Stimulated activated CD8-positive, alpha-beta memory T cell treated with anti-CD3 and anti-CD28 coated beads, Interleukin-12 subunit alpha, Interleukin-12 subunit beta, amount 100 ng/mL, for 1 hour (primary cell): ENCODE results near the gene LYG2.
"Not testable (repeated sequence)": the region's sequence is repeated elsewhere in the genome, so short reads cannot be mapped to it uniquely, and the experiment has no call there.

ENCODE experiments used
- DNase-seq: peaks from one replicate; pipeline ENCODE4 v3.0.0-alpha.2; 2020; ENCODE audit warnings: low read depth

LYG2 gene

GRCh38 chr2:99255491-99256318 is at the start of gene LYG2:
Gene LYG2 (minus strand): TSS chr2:99255666. CDS start chr2:99254260, 1,406 bp downstream.
- no peak for DNase-seq

GRCh38 chr2:99301097-99301496 is 45.6 kb upstream of the LYG2 start, which contains the start of gene LYG1:
Gene LYG1 (minus strand): TSS chr2:99301197. CDS start chr2:99295670, 5,527 bp downstream.
- not testable (repeated sequence) for DNase-seq

DNA sequence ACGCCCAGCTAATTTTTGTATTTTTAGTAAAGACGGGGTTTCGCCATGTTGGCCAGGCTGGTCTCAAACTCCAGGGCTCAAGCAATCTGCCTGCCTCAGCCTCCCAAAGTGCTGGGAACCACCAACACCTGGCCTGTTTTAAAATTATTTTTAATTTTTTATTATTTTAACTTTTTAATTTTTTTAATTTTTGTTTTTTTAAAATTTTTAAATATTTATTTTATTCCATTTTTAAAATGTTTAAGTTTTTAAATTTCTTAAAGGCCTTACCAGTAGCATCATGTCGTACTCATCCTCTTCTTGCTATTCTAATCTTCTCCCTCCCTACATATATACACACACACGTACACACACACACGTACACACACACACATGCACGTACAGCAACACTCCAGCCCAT is 44.1 kb upstream of the LYG2 start:
- DNase-seq: no peak

DNA sequence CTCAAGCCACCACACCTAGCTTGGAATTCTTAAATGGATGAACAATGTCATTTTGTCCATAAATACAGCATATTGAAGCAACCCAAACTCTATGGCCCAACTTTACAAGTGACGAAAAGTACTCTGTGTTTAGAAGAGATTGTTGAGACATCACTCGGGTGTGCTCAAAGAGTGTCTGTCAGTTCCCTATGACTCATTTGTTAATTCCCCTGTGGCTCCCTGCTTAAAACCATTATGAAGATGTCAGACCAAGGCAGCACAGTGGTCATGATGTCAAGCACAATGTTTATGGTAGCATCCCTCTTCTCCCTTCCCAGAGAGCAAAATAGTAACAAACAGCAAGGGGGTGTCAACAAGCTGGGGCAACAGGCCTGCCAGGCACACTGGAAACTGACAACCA is 42.5 kb upstream of the LYG2 start:
- DNase-seq: no peak

DNA sequence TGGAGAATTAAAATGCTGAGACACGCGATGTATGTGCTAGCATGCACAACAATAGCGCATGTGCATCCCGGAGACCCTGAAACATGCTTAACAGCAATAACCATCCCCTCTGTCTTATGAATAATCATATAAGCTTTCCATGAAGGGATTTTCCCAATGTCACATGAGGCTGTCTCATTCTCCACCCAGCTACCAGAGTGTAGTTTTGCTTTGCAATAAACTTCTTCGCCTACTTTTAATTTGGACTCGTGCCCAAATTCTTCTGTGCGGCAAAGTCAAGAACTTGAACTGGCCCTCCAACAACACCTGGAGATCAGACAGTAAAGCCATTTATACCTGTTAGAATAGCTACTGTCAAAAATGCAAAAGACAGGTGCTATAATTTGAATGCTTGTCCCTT is 30.1 kb upstream of the LYG2 start:
- DNase-seq: no peak

DNA sequence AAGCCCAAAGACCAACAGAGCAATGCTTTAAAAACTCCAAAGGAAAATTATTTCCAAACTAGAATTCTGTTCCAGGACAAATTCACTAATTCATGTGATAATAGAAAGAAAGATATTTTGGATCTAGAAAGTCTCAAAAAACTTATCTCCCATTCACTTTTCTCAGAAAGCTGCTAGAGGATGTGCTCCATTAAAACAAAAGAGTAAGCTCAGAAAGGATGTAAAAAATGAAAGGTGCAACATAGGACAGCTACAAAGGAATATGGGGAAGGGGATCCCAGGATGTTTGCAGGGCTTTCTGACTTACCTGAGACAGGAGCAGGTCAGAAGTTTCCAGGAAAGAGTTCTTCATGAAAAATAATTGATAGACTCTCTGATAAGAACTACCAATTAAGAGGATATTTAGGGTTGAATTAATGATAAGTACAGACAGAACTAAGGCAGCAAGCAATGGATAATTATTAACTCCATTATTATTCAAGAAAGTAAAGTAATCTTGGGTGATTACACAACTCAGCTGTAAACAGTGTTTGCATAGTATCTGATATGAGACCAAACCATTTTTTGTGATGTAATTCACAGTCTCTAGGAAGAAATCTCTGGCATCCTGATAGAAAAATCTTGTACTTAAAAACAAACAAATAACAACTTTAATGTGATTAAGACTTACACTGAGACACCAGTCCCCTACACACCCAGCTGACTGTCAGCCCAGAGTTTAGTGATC is 24.7 kb upstream of the LYG2 start:
- no peak for DNase-seq

DNA sequence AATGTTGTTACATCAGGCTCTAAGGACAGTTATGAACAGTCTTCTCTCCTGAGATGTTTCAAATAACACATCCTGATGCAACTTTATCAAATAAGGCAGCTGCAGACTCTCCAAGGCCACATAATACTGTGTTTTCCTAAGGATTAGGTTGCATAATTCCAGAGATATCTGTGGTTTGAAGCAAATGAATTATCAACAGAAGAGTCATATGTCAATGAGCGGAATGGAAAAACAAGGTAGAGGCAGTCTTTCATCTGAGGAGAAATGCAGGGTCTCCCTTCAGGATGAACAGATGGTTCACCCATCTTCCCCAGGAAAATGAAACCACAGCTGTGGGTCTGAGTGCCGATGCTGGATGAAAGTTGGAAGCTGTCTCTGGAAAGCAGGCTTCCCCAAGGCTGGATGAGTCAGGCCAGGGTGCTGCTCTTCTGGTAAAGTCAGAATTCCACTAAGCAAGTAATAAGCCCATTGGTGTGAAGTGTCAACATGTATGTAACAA is 23.4 kb upstream of the LYG2 start:
- no peak for DNase-seq

- not testable (repeated sequence) for DNase-seq
Observed at GRCh38 chr2:99278195-99278765, 22.8 kb upstream of the LYG2 start.

- no peak for DNase-seq
Observed at GRCh38 chr2:99275882-99276281, 20.4 kb upstream of the LYG2 start.

DNA sequence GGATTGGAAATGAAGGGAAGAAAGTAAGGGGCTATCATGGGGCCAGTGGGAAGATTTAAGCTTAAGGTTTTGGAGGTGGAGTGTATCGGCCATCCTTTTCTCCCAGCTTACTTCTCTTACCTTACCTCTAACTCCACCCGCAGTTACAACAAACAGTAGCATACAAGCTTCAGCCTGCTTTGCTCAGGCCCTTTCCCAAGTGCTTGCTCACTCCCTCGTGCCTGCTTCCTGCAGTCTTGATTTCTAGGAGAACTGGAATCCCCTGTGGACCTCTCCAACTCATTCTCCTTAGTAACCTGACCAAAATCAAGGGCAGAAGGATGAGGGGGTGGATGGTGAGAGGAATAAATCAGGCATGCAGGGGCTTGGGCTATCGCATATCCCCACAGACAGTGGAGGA is 5.8 kb upstream of the LYG2 start:
- DNase-seq: no peak

DNA sequence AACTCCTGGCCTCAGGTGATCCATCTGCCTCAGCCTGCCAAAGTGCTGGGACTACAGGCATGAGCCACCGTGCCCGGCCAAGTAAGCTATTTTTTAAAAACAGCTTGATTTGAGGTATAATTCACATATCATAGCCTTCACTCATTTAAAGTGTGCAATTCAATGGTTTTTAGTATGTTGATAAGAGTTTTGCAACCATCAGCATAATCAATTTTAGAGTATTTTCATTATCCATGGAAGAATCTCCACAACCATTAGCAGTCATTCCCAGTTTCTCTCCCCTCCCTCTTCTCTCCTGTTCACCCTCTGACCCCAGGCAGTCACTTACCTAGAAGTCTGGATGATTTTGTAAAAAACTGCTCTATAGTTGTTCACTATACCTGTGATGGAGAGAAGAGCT is 4.7 kb upstream of the LYG2 start:
- no peak for DNase-seq

DNA sequence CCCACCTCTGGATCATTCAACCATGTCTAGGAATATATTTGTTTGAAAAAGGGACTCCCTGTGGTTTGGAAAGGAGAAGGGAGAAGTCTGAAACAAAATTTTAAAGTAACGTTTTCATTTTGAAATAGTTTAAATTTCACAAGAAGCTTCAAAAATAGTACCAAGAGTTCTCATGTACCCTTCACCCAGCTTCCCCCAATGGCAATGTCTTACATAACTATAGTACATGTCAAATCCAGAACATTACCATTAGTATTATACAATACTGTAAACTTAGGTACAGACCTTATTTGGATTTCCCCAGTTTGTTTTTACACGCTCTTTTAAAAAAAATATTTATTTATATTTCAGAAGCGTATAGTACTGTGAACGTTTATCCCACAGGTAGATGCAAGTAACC is 4.0 kb upstream of the LYG2 start:
- no peak for DNase-seq

DNA sequence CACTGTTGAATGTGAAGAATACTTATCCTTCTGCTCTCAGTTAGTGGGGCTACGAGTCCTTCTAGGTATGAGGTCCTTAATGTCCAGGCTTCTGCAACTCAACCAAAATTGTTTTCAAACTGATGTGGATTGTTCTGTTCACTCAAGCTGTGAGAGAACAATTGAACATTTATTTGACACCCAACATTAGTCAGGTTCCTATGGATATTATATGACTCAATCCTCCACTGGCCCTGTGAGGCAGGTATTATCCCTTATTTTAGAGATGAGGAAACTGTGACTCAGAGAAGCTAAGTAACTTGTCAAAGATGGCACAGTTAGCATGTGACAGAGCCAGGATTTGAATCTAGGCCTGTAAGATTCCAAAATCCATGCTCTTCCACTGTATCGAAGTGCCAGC is 1.2 kb upstream of the LYG2 start:
- no peak for DNase-seq

DNA sequence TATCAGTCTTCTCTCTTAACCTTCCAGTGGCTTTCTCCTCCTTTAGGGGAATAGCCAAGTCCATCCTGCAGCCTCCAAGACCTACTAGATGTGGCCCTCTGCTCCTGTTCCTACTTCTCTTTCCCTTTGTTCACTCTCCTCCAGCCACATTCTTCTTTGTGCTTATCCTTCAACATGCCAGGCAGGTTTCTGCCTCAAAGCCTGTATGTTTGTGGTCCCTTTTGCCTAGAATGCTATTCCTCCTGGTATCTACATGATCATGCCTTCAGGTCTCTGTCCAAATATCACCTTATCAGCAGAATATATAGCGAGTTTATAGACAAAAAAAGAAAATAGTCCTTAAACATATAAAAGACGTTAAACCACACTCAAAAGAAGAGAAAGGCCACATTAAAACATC is 5.5 kb downstream of the LYG2 start:
- DNase-seq: no peak

- DNase-seq: no peak
Observed at GRCh38 chr2:99242151-99242550, 13.3 kb downstream of the LYG2 start.

GRCh38 chr2:99240431-99240830 is 15.0 kb downstream of the LYG2 start:
- no peak for DNase-seq

DNA sequence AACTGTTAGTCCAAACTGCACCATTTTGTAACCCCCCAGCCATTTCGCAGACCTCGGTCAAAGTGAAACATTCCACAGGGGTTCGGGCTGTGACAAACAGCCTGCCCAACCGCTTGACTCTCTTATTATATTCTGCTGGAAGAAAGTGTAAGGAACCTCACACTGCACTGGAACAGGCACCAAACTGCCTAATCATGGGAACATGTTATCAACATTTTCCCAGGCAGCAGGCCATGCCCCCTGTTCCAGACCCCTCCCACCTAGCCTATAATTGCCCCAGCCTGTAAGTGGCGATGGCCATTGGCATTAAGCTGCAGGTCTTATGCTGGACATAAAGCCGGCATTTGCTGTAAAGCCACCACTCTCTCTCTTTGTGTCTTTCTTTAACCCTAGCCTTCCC is 16.9 kb downstream of the LYG2 start:
- DNase-seq: no peak

DNA sequence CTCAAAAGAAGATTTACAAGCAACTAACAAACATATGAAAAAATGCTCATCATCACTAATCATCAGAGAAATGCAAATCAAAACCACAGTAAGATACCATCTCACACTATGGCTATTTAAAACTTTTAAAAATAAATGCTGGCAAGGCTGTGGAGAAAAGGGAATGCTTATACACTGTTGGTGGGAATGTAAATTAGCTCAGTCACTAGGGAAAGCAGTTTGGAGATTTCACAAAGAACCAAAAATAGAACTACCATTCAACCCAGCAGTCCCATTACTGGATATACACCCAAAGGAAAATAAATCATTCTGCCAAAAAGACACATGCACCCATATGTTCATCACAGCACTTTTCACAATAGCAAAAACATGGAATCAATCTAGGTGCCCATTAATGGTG is 22.3 kb downstream of the LYG2 start:
- DNase-seq: not testable (repeated sequence)

- no peak for DNase-seq
Observed at GRCh38 chr2:99217929-99218501, 37.5 kb downstream of the LYG2 start.

GRCh38 chr2:99216096-99216495 is 39.4 kb downstream of the LYG2 start:
- DNase-seq: no peak

- DNase-seq: no peak
Observed at GRCh38 chr2:99205491-99205890, 50.0 kb downstream of the LYG2 start.

GRCh38 chr2:99201959-99202678 is 53.3 kb downstream of the LYG2 start:
- no peak for DNase-seq
